Fibroblast of gingiva (primary cell): ENCODE measurements around the gene ZNF626.
"Not testable (repeated sequence)": the region's sequence is repeated elsewhere in the genome, so short reads cannot be mapped to it uniquely, and the experiment has no call there.

Experiments used
- DNase-seq: peaks from one replicate; pipeline ENCODE4 v3.0.0-alpha.2; 2011; ENCODE audit warnings: low read depth

The ZNF626 gene

DNA sequence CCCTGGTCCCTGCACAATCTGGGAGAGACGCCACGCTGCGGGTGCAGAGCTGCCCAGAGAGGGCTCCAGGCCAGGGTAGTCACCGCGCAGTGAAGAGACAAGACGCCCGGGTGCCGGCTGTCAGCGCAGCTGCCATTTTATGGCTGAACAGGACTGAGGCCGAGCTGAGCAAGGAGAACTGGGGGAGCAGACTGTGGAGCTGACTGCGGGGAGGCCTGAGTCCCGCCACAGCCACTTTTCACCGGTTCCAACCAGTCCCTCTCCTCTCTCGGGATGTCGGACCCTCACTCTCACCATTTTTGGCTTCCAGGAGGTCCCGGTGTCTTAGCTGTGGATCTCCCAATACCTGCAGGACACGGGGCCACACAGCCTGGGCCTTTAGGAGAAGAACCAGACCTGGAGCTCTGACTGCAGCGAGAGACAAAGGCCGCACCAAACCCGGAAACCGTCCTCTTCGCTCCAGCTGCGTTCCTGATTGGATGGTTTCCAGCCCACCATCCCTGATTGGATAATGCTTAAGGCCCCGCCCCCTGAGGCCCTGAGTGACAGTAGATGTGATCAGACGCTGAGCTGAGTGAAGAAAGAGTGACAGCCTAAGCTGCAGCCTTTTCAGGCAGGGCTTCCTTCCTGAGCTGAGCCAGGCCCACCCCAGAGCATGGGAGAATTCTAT, at the start of gene ZNF626:
TSS of gene ZNF626 (minus strand) at position 422 of the 670 bp plus-strand sequence. CDS start at position 297, 125 bp downstream.
- DNase-seq: peak; percentile 97

GRCh38 chr19:20669263-20669662, 7.9 kb upstream of the ZNF626 start:
- no peak for DNase-seq

DNA sequence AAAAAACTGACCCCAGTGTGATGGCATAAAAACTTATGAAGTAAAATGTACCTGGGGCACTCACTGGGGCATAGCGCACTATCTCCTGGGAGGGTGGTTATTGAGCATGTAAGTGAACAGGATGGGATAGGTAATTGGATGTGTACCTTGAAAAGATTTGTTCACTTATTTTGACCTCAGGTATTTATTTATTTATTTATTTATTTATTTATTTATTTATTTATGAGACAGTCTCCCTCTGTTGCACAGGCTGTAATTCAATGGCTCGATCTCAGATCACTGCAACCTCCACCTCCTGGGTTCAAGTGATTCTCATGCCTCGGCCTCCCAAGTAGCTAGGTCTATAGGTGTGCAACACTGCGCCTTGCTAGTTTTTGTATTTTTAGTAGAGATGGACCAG, 5.9 kb upstream of the ZNF626 start:
- no peak for DNase-seq

- DNase-seq: no peak
Observed at GRCh38 chr19:20664901-20665781, 3.8 kb upstream of the ZNF626 start.

DNA sequence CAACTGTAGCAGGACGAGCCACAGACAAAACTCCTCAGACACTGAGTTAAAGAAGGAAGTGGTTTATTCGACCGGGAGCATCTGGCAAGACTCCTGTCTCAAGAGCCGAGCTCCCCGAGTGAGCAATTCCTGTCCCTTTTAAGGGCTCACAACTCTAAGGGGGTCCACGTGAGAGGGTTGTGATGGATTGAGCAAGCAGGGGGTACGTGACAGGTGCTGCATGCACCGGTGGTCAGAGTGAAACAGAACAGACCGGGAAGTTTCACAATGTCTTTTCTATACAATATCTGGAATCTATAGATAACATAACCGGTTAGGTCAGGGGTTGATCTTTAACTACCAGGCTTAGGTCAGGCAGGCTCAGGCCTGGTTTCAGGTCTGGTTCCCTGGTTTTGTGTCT, 3.1 kb upstream of the ZNF626 start:
- DNase-seq: not testable (repeated sequence)

DNA sequence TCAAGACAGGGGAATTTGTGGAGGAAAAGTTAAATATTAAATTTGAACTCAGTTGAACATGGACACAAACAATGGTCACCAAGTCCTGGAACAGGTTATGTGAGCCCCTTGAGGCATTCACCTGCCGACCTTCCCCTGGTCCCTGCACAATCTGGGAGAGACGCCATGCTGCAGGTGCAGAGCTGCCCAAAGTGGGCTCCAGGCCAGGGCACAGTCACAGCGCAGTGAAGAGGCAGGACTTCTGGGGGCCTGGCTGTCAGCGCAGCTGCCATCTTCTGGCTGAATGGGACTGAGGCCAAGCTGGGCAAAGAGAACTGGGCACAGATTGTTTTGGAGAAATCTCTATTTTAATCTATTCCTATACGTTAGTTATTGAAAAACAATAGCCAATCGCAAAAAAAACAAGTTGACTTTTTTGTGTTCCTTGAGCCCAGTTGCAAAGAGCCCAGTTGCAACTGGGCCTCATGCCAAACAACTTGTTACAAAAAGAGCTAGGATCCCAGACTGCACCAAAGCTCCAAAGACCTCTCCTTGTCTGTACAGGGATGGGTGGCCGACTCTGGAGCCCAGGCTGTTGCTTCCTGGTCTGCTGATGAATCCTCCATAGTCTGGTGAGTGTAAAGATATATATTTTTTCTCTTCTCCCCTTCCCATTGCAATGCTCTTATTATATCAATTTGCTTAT, 1.2 kb upstream of the ZNF626 start:
- no peak for DNase-seq

- no peak for DNase-seq
Observed at GRCh38 chr19:20660473-20661140, 764 bp downstream of the ZNF626 start.

DNA sequence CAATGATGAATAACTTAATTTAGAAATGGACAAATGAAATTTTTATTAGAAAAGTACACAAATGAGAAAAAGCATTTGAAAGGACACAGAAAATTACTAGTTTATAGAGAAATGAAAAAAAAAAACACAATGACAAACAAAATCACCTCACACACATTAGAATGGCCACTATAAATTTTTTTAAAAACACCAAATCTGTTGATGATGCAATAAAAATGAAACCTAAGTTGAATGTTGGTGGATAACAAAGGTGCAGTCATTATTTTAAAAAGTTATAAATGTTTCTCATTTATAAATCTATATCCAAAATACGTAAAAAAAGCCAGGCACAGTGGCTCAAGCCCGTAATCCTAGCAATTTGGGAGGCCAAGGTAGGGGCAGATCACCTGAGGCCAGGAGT, 20.8 kb downstream of the ZNF626 start:
- no peak for DNase-seq

DNA sequence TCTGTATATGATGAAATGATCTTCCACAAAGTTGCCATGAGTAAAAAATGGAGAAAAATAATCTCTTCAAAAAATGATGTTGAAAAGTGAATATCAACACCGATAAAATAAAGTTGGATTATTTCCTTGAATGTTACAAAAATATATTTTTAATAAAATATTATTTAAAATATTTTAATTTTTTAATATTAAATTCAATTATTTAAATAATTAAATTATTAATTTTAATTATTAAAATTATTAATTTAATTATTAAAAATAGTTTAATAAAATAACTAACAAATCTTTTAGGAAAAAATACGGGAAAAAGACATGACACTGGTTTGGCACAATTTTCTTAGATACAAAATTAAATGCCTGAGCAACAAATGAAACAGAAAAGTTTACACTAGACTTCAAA, 21.3 kb downstream of the ZNF626 start:
- DNase-seq: no peak

DNA sequence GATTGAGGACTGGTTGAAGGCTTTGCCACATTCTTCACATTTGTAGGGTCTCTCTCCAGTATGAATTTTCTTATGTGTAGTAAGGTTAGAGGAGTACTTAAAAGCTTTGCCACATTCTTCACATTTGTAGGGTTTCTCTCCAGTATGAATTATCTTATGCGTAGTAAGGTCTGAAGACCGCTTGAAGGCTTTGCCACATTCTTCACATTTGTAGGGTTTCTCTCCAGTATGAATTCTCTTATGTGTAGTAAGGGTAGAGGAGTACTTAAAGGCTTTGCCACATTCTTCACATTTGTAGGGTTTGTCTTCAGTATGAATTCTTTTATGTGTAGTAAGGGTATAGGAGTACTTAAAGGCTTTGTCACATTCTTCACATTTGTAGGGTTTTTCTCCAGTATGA, 36.8 kb downstream of the ZNF626 start:
- not testable (repeated sequence) for DNase-seq

DNA sequence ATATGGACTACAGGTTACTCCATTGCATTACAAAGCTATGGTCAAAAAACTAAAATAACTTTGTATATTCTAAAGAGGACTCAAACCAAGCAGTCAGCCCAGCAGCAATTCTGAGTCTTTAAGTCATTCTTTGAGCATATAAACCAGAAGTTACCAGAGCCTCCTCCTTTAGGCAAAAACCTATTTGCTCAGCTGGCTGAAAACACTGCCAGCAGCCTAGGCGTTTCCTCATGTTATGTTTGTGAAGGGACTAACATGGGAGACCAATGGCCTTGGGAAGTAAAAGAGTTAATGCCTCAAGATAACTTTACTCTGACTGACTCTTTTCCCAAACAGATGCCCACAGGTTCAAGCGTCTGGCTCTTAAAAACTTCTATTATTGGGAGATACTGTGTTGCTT, 45.3 kb downstream of the ZNF626 start:
- no peak for DNase-seq

DNA sequence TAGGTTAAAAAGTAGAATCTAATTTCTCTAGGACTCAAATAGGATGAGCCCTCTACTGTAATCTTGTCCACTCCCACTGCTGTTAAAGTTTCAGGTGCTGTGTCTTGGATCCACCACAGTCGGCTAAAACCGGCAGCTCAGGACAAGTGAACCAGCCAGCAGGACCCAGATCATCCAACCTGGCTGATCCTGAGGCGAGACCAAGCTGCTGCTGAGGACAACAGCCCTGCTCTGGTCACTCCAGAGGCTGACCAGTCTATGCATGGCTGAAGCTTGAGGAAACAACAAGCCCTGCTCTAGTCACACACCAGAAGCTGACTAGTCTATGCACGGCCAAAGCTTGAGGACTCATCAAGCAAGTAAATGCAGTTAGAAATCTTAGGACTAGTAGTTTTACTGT, 46.4 kb downstream of the ZNF626 start:
- DNase-seq: not testable (repeated sequence)

DNA sequence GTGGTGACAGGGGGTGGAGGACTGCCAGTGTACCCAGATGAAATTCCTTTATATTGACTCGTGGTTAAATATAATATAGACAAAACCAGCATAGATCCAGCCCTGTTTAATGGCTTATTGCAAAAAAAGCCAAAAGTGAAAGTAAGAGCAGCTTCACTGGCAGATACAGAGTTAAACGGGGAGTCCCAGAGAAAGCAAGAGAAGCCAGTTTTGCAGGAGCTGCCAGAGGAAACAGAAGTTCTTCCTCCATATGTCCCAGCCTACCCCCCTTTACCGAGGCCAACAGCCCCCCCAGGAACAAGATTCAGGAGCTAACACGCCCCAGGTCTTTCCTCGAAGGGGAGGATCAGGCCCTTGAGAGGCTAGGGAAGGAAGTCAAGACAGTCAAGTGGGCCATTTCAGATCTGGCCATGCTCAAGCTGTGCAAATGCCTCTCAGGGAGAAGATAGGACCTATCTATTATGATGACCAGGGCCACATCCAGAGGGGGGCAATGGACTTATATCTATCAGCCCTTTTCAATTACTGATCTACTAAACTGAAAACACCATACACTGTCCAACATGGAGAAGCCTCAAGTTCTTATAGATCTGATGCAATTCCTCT, 48.6 kb downstream of the ZNF626 start:
- DNase-seq: no peak

GRCh38 chr19:20611866-20612265, 49.5 kb downstream of the ZNF626 start:
- DNase-seq: no peak

GRCh38 chr19:20607943-20608342, 53.4 kb downstream of the ZNF626 start:
- DNase-seq: no peak
